HEK293 (cell line): ENCODE data around the gene CDCA8.

Experiments
- CTCF ChIA-PET: fragments of 350-600 bp; formaldehyde crosslinking; extraction: SDS; loops from one replicate; lab custom pipeline; 2021; ENCODE audit warnings: antibody characterized with exemption; lab: Yijun Ruan, JAX
- POLR2A ChIA-PET: fragments of 300-600 bp; formaldehyde crosslinking; extraction: SDS; loops from one replicate; lab custom pipeline; 2020; ENCODE audit warnings: antibody characterized with exemption, inconsistent platforms; lab: Yijun Ruan, JAX
- H3K27ac ChIP-seq: fragments of 200-500 bp; sonication (Bioruptor generic); 2 replicates; pipeline ENCODE4 v1.5.1; 2014; ENCODE audit warnings: low read depth, low read length, control low read depth, inconsistent platforms; ENCODE audit errors: extremely low read depth
- H3K36me3 ChIP-seq, 2 experiments: fragments of 200-500 bp in 1 of 2; sonication (Bioruptor generic) in 1 of 2; 1 replicate in 1 of 2; 2 replicates in 1 of 2; pipeline ENCODE4 v1.5.1; 2014 to 2017; ENCODE audit warnings: inconsistent platforms in 2 of 2, low read length in 2 of 2; ENCODE audit not compliant: control insufficient read depth in 2 of 2, insufficient read depth in 1 of 2
- H3K4me1 ChIP-seq: fragments of 200-500 bp; sonication (Bioruptor generic); 2 replicates; pipeline ENCODE4 v1.5.1; 2014; ENCODE audit warnings: mild to moderate bottlenecking, low read length, inconsistent platforms; ENCODE audit not compliant: control insufficient read depth, insufficient read depth
- H3K4me3 ChIP-seq: 2 replicates; pipeline ENCODE4 v1.5.1; 2011; ENCODE audit warnings: low read depth, mild to moderate bottlenecking, control low read depth, low read length, moderate library complexity
- H3K9me3 ChIP-seq: fragments of 200-500 bp; sonication (Bioruptor generic); 2 replicates; pipeline ENCODE4 v1.5.1; 2014; ENCODE audit warnings: low read depth, low read length, inconsistent platforms; ENCODE audit not compliant: control insufficient read depth, insufficient read depth
- EGR2 ChIP-seq: fragments of 450-650 bp; formaldehyde crosslinking; IDR thresholded peaks from 2 replicates; pipeline ENCODE4 v1.5.1; 2016; ENCODE audit warnings: low read depth, missing biosample characterization, missing genetic modification characterization
- HOXC10 ChIP-seq: sonication (generic); formaldehyde crosslinking; IDR thresholded peaks from 2 replicates; pipeline ENCODE4 v1.8.1; 2023; ENCODE audit warnings: mild to moderate bottlenecking, missing genetic modification reagents
- KLF7 ChIP-seq: fragments of 450-650 bp; formaldehyde crosslinking; IDR thresholded peaks from 2 replicates; pipeline ENCODE4 v1.5.1; 2016; ENCODE audit warnings: missing biosample characterization, missing genetic modification characterization, borderline replicate concordance
- KLF8 ChIP-seq: fragments of 450-650 bp; formaldehyde crosslinking; IDR thresholded peaks from 2 replicates; pipeline ENCODE4 v1.5.1; 2016; ENCODE audit warnings: missing biosample characterization, missing genetic modification characterization
- OSR2 ChIP-seq: fragments of 450-650 bp; formaldehyde crosslinking; IDR thresholded peaks from 2 replicates; pipeline ENCODE4 v1.5.1; 2016; ENCODE audit warnings: missing biosample characterization, missing genetic modification characterization
- SP2 ChIP-seq: fragments of 450-650 bp; formaldehyde crosslinking; IDR thresholded peaks from 2 replicates; pipeline ENCODE4 v1.5.1; 2016; ENCODE audit warnings: missing biosample characterization, missing genetic modification characterization
- SP3 ChIP-seq: fragments of 450-650 bp; formaldehyde crosslinking; IDR thresholded peaks from 2 replicates; pipeline ENCODE4 v1.5.1; 2016; ENCODE audit warnings: missing biosample characterization, missing genetic modification characterization
- ZBTB17 ChIP-seq: fragments of 450-650 bp; formaldehyde crosslinking; IDR thresholded peaks from 2 replicates; pipeline ENCODE4 v1.5.1; 2016; ENCODE audit warnings: missing biosample characterization, missing genetic modification characterization
- ZBTB20 ChIP-seq: fragments of 450-650 bp; formaldehyde crosslinking; IDR thresholded peaks from 2 replicates; pipeline ENCODE4 v1.5.1; 2016; ENCODE audit warnings: missing biosample characterization, missing genetic modification characterization
- ZNF10 ChIP-seq: fragments of 450-650 bp; formaldehyde crosslinking; IDR thresholded peaks from 2 replicates; pipeline ENCODE4 v1.5.1; 2017; ENCODE audit warnings: missing biosample characterization, missing genetic modification characterization
- ZNF2 ChIP-seq: fragments of 450-650 bp; formaldehyde crosslinking; IDR thresholded peaks from 2 replicates; pipeline ENCODE4 v1.5.1; 2016; ENCODE audit warnings: missing biosample characterization, missing genetic modification characterization
- ZNF391 ChIP-seq: fragments of 450-650 bp; formaldehyde crosslinking; IDR thresholded peaks from 2 replicates; pipeline ENCODE4 v1.5.1; 2016; ENCODE audit warnings: low read depth, missing biosample characterization, missing genetic modification characterization, borderline replicate concordance
- ZNF600 ChIP-seq: fragments of 450-650 bp; formaldehyde crosslinking; IDR thresholded peaks from 2 replicates; pipeline ENCODE4 v1.5.1; 2016; ENCODE audit warnings: missing biosample characterization, missing genetic modification characterization
- ZNF660 ChIP-seq: fragments of 450-650 bp; IDR thresholded peaks from 2 replicates; pipeline ENCODE4 v1.5.1; 2018; ENCODE audit warnings: missing biosample characterization, mild to moderate bottlenecking, missing genetic modification characterization
- ZNF76 ChIP-seq: fragments of 450-650 bp; formaldehyde crosslinking; IDR thresholded peaks from 2 replicates; pipeline ENCODE4; 2016; ENCODE audit warnings: low read depth, missing biosample characterization, missing genetic modification characterization, borderline replicate concordance
- ZNF843 ChIP-seq: fragments of 450-650 bp; formaldehyde crosslinking; IDR thresholded peaks from 2 replicates; pipeline ENCODE4 v1.5.1; 2016; ENCODE audit warnings: missing biosample characterization, missing genetic modification characterization
- ZXDB ChIP-seq: fragments of 450-650 bp; formaldehyde crosslinking; IDR thresholded peaks from 2 replicates; pipeline ENCODE4 v1.5.1; 2016; ENCODE audit warnings: missing biosample characterization, missing genetic modification characterization
- TF ChIP-seq, protein P1 (sequence below): fragments of 450-650 bp; formaldehyde crosslinking; IDR thresholded peaks from 2 replicates; pipeline ENCODE4 v1.5.1; 2016; ENCODE audit warnings: missing biosample characterization, missing genetic modification characterization
- TF ChIP-seq, protein P2 (sequence below): fragments of 450-650 bp; formaldehyde crosslinking; IDR thresholded peaks from 2 replicates; pipeline ENCODE4 v1.5.1; 2016; ENCODE audit warnings: missing biosample characterization, missing genetic modification characterization
- TF ChIP-seq, protein P3 (sequence below): fragments of 450-650 bp; IDR thresholded peaks from 2 replicates; pipeline ENCODE4 v1.5.1; 2018; ENCODE audit warnings: missing biosample characterization, mild to moderate bottlenecking, missing genetic modification characterization
- TF ChIP-seq, protein P4 (sequence below): fragments of 450-650 bp; formaldehyde crosslinking; conservative IDR thresholded peaks from 2 replicates; pipeline ENCODE4 v1.5.1; 2016; ENCODE audit warnings: low read depth, missing biosample characterization, missing genetic modification characterization
- TF ChIP-seq, protein P5 (sequence below): fragments of 450-650 bp; formaldehyde crosslinking; IDR thresholded peaks from 2 replicates; pipeline ENCODE4 v1.5.1; 2016; ENCODE audit warnings: missing biosample characterization, missing genetic modification characterization
- TF ChIP-seq, protein P6 (sequence below): fragments of 450-650 bp; formaldehyde crosslinking; IDR thresholded peaks from 2 replicates; pipeline ENCODE4 v1.5.1; 2016; ENCODE audit warnings: missing biosample characterization, missing genetic modification characterization

Gene CDCA8

DNA sequence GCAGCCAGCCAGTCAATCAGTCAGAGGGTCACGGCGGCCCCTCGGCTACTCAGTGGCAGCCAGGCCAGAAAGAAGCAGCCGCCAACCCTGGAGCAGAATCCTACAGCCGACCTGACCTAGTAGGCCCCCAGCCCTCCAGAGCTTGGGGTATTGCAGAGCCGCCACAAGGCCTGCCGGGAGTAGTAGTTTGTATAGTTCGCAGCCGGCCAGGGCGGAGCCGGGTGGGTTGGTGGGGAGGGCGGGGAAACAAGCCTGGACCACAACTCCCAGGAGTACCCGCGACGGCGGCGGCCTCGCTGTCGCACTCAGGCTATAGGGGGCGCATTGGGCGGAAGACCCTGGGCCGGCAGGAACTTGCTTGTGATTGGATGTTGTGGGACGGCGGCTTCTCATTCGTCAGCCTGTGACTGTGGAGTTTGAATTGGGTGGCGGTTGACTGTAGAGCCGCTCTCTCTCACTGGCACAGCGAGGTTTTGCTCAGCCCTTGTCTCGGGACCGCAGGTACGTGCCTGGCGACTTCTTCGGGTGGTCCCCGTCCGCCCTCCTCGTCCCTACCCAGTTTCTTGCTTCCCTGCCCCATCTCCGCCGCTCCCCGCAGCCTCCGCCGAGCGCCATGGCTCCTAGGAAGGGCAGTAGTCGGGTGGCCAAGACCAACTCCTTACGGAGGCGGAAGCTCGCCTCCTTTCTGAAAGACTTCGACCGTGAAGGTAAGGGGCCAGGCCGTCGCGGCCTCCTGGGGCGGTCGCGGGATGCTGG, at the start of gene CDCA8:
CDCA8 (plus strand) TSS at position 439 of the 756 bp plus-strand sequence; CDS start at position 614, 175 bp downstream.
- H3K36me3 ChIP-seq = peaks cover 22 to 53% of the 10 kb centered on the region in 2 experiments
- H3K4me3 ChIP-seq = peak within 1 kb of the TSS; percentile 96
- H3K9me3 ChIP-seq = no peaks in the 10 kb centered on the region
- peak within 1 kb of the TSS; percentile 77 for H3K27ac ChIP-seq
- peaks cover 6% of the 10 kb centered on the region; the same call in 1 of the 2 replicates for H3K4me1 ChIP-seq
- CTCF ChIA-PET = interaction anchor here (0.6 to 2.6 kb wide), 12 partner anchors 9 to 1647 kb away, joined by 3 to 8 read pairs (median 3); partner anchors contain the start of genes GNL2 and MTF1
- POLR2A ChIA-PET = interaction anchor here (0.7 to 5.6 kb wide), 11 partner anchors 9 to 167 kb away, joined by 3 to 50 read pairs (median 3); partner anchors contain the start of genes C1orf122, EPHA10, MTF1 and YRDC
- 0 out of 2 replicates have a peak, but pooled peaks have one; percentile 53 for TF ChIP-seq KLF7
- TF ChIP-seq EGR2 (tag by site-specific recombination) = no peak
- peak; percentile 73 for TF ChIP-seq ZNF2 (tag by site-specific recombination)
- TF ChIP-seq, protein P1, sequence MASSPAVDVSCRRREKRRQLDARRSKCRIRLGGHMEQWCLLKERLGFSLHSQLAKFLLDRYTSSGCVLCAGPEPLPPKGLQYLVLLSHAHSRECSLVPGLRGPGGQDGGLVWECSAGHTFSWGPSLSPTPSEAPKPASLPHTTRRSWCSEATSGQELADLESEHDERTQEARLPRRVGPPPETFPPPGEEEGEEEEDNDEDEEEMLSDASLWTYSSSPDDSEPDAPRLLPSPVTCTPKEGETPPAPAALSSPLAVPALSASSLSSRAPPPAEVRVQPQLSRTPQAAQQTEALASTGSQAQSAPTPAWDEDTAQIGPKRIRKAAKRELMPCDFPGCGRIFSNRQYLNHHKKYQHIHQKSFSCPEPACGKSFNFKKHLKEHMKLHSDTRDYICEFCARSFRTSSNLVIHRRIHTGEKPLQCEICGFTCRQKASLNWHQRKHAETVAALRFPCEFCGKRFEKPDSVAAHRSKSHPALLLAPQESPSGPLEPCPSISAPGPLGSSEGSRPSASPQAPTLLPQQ (tag by site-specific recombination) = 0 out of 2 replicates have a peak, but pooled peaks have one; percentile 28
- TF ChIP-seq, protein P2, sequence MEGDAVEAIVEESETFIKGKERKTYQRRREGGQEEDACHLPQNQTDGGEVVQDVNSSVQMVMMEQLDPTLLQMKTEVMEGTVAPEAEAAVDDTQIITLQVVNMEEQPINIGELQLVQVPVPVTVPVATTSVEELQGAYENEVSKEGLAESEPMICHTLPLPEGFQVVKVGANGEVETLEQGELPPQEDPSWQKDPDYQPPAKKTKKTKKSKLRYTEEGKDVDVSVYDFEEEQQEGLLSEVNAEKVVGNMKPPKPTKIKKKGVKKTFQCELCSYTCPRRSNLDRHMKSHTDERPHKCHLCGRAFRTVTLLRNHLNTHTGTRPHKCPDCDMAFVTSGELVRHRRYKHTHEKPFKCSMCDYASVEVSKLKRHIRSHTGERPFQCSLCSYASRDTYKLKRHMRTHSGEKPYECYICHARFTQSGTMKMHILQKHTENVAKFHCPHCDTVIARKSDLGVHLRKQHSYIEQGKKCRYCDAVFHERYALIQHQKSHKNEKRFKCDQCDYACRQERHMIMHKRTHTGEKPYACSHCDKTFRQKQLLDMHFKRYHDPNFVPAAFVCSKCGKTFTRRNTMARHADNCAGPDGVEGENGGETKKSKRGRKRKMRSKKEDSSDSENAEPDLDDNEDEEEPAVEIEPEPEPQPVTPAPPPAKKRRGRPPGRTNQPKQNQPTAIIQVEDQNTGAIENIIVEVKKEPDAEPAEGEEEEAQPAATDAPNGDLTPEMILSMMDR (tag by site-specific recombination) = peak; percentile 93
- peak; percentile 47; the same call in 1 of the 2 replicates for TF ChIP-seq ZNF843 (tag by site-specific recombination)
- peak; percentile 96 for TF ChIP-seq SP2 (tag by site-specific recombination)
- TF ChIP-seq ZNF600 (tag by site-specific recombination) = peak; percentile 15
- 0 out of 2 replicates have a peak, but pooled peaks have one; percentile 11 for TF ChIP-seq HOXC10 (CRISPR knock-in tag)
- peak; percentile 93 for TF ChIP-seq ZBTB17 (tag by site-specific recombination)
- peak; percentile 84 for TF ChIP-seq KLF8 (tag by site-specific recombination)
- TF ChIP-seq ZNF660 = no peak
- TF ChIP-seq ZBTB20 (tag by site-specific recombination) = 0 out of 2 replicates have a peak, but pooled peaks have one; percentile 32
- peak; percentile 28 for TF ChIP-seq ZXDB (tag by site-specific recombination)
- TF ChIP-seq, protein P3, sequence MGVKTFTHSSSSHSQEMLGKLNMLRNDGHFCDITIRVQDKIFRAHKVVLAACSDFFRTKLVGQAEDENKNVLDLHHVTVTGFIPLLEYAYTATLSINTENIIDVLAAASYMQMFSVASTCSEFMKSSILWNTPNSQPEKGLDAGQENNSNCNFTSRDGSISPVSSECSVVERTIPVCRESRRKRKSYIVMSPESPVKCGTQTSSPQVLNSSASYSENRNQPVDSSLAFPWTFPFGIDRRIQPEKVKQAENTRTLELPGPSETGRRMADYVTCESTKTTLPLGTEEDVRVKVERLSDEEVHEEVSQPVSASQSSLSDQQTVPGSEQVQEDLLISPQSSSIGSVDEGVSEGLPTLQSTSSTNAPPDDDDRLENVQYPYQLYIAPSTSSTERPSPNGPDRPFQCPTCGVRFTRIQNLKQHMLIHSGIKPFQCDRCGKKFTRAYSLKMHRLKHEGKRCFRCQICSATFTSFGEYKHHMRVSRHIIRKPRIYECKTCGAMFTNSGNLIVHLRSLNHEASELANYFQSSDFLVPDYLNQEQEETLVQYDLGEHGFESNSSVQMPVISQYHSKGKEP (tag by site-specific recombination) = no peak
- 0 out of 2 replicates have a peak, but pooled peaks have one; percentile 17 for TF ChIP-seq ZNF391
- TF ChIP-seq ZNF10 (tag by site-specific recombination) = no peak
- 0 out of 2 replicates have a peak, but pooled peaks have one; percentile 7 for TF ChIP-seq OSR2 (tag by site-specific recombination)
- TF ChIP-seq, protein P4, sequence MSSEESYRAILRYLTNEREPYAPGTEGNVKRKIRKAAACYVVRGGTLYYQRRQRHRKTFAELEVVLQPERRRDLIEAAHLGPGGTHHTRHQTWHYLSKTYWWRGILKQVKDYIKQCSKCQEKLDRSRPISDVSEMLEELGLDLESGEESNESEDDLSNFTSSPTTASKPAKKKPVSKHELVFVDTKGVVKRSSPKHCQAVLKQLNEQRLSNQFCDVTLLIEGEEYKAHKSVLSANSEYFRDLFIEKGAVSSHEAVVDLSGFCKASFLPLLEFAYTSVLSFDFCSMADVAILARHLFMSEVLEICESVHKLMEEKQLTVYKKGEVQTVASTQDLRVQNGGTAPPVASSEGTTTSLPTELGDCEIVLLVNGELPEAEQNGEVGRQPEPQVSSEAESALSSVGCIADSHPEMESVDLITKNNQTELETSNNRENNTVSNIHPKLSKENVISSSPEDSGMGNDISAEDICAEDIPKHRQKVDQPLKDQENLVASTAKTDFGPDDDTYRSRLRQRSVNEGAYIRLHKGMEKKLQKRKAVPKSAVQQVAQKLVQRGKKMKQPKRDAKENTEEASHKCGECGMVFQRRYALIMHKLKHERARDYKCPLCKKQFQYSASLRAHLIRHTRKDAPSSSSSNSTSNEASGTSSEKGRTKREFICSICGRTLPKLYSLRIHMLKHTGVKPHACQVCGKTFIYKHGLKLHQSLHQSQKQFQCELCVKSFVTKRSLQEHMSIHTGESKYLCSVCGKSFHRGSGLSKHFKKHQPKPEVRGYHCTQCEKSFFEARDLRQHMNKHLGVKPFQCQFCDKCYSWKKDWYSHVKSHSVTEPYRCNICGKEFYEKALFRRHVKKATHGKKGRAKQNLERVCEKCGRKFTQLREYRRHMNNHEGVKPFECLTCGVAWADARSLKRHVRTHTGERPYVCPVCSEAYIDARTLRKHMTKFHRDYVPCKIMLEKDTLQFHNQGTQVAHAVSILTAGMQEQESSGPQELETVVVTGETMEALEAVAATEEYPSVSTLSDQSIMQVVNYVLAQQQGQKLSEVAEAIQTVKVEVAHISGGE = peak; percentile 57
- peak; percentile 94 for TF ChIP-seq ZNF76 (tag by site-specific recombination)
- peak; percentile 94 for TF ChIP-seq SP3 (tag by site-specific recombination)
- TF ChIP-seq, protein P5, sequence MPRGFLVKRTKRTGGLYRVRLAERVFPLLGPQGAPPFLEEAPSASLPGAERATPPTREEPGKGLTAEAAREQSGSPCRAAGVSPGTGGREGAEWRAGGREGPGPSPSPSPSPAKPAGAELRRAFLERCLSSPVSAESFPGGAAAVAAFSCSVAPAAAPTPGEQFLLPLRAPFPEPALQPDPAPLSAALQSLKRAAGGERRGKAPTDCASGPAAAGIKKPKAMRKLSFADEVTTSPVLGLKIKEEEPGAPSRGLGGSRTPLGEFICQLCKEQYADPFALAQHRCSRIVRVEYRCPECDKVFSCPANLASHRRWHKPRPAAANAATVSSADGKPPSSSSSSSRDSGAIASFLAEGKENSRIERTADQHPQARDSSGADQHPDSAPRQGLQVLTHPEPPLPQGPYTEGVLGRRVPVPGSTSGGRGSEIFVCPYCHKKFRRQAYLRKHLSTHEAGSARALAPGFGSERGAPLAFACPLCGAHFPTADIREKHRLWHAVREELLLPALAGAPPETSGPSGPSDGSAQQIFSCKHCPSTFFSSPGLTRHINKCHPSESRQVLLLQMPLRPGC (tag by site-specific recombination) = no peak
- TF ChIP-seq, protein P6, sequence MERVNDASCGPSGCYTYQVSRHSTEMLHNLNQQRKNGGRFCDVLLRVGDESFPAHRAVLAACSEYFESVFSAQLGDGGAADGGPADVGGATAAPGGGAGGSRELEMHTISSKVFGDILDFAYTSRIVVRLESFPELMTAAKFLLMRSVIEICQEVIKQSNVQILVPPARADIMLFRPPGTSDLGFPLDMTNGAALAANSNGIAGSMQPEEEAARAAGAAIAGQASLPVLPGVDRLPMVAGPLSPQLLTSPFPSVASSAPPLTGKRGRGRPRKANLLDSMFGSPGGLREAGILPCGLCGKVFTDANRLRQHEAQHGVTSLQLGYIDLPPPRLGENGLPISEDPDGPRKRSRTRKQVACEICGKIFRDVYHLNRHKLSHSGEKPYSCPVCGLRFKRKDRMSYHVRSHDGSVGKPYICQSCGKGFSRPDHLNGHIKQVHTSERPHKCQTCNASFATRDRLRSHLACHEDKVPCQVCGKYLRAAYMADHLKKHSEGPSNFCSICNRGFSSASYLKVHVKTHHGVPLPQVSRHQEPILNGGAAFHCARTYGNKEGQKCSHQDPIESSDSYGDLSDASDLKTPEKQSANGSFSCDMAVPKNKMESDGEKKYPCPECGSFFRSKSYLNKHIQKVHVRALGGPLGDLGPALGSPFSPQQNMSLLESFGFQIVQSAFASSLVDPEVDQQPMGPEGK (tag by site-specific recombination) = peak; percentile 94; the same call in 1 of the 2 replicates
